Tibial artery (tissue), 4 donors: Measurements from ENCODE around the gene KRT79.

Experiments
- DNase-seq, 2 donors: peaks; one replicate each; pipeline ENCODE4 v3.0.0-alpha.2; 2019
- H3K27ac ChIP-seq, 2 donors: fragments of 200-600 bp; sonication (generic) in 1 of 2; 1 replicate in 1 of 2; 2 replicates in 1 of 2; pipeline ENCODE4 v1.5.1; 2018 to 2019; ENCODE audit warnings: mild to moderate bottlenecking in 1 of 2
- H3K27me3 ChIP-seq, 2 donors: fragments of 200-600 bp; sonication (generic) in 1 of 2; one replicate each; pipeline versions ENCODE4 v1.5.1 to v1.6.0; 2016 to 2019
- H3K36me3 ChIP-seq, 3 donors: fragments of 200-600 bp; sonication (generic) in 2 of 3; one replicate each; pipeline ENCODE4 v1.5.1; 2016 to 2019; ENCODE audit warnings: mild to moderate bottlenecking in 2 of 3
- H3K4me1 ChIP-seq, 4 donors: fragments of 200-600 bp; sonication (generic) in 2 of 4; 1 replicate in 3 of 4; 2 replicates in 1 of 4; pipeline ENCODE4 v1.5.1; 2016 to 2019
- H3K4me3 ChIP-seq, 2 donors: fragments of 200-600 bp; sonication (generic) in 1 of 2; 1 replicate in 1 of 2; 2 replicates in 1 of 2; pipeline ENCODE4 v1.5.1; 2018 to 2019; ENCODE audit warnings: mild to moderate bottlenecking in 2 of 2
- H3K9me3 ChIP-seq, 3 donors: fragments of 200-600 bp; sonication (generic) in 1 of 3; one replicate each; pipeline ENCODE4 v1.5.1; 2016 to 2019
- intact Hi-C: fragments of 100-400 bp; cut with DNase I; formaldehyde crosslinking; loops from one replicate; pipeline ENCODE4 v1.15.0; 2023; ENCODE audit warnings: low total_unique reads
- TF ChIP-seq, protein P1 (sequence below), 2 experiments: fragments of 200-600 bp in 1 of 2; fragments of 450-650 bp in 1 of 2; IDR thresholded peaks; one replicate each; pipeline ENCODE4 v1.5.1; 2017 to 2019; ENCODE audit warnings: antibody characterized with exemption in 2 of 2, mild to moderate bottlenecking in 1 of 2, moderate library complexity in 1 of 2

Gene KRT79

DNA sequence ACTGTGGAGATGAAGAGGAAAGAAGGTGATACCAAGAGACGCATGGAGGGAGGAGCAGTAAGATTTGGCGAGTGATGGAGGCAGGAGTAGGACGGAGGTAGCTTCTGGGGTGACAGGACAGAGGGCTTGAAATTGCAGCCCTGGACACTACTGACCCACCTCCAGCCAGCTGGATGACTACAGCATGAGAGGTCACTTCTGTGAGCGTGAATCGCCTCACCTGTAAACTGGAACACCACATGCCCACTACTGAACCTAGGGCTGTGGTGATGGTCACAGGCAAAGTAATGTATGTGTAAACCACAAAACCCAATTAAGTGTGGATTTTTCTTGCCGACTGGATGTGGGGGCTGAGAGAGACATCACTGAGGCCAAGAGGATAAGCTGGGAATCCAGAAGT lies 13.6 kb downstream of the KRT79 start:
- H3K27ac ChIP-seq = no peak overlapping the region
- DNase-seq = no peak
- H3K9me3 ChIP-seq = no peaks in the 10 kb centered on the region
- intact Hi-C loops = no loop called here
- peaks cover 0 to 10% (median 4%) of the 10 kb centered on the region in 4 donors for H3K4me1 ChIP-seq
- no peak overlapping the region for H3K4me3 ChIP-seq
- peaks cover 0 to 13% of the 10 kb centered on the region in 2 donors for H3K27me3 ChIP-seq
- TF ChIP-seq, protein P1, sequence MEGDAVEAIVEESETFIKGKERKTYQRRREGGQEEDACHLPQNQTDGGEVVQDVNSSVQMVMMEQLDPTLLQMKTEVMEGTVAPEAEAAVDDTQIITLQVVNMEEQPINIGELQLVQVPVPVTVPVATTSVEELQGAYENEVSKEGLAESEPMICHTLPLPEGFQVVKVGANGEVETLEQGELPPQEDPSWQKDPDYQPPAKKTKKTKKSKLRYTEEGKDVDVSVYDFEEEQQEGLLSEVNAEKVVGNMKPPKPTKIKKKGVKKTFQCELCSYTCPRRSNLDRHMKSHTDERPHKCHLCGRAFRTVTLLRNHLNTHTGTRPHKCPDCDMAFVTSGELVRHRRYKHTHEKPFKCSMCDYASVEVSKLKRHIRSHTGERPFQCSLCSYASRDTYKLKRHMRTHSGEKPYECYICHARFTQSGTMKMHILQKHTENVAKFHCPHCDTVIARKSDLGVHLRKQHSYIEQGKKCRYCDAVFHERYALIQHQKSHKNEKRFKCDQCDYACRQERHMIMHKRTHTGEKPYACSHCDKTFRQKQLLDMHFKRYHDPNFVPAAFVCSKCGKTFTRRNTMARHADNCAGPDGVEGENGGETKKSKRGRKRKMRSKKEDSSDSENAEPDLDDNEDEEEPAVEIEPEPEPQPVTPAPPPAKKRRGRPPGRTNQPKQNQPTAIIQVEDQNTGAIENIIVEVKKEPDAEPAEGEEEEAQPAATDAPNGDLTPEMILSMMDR (IDR thresholded peaks at IDR 0.05) = no peak
- H3K36me3 ChIP-seq = no peaks in the 10 kb centered on the region

DNA sequence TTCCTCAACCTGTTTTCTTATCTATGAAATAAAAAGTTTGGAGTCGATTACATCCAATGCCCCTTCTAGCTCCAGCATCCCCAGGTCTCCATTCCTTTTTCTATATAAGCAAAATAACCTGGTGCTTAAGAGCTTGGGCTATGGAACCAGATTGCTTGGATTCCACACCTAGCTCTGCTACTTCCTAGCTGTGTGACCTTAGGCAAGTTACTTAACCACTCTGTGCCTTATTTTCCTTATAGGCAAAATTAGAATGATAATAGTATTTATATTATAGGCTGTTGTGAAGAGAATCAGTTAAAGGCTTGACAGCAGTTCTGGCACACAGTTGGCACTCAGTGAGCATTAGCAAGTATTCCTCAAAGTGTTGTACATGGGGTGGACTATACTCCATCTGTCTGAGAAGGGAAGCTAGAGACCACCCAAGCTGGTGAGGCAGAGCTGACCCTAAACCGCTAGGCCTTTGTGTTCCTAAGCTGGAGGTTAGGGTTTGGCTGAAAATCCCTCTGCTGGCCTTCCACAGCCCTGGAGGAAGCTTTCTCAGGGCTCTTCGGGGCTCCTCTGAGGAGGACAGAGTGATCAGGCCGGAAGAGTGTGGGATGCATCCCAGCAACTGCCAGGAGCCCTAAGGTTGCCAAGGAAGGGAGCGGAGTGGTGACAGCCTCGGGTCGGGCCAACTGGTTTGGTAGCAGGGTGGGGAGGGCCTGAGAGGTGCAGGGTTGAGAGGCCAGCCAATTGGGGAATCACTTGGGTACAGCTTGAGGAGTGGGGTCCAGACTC lies 14.2 kb downstream of the KRT79 start:
- Histone ChIP-seq H3K27me3 (peaks cover 0 to 13% of the 10 kb centered on the region in 2 donors), H3K4me3 (no peak overlapping the region), H3K27ac (no peak overlapping the region), H3K36me3 (no peaks in the 10 kb centered on the region), H3K4me1 (peaks cover 0 to 10% (median 4%) of the 10 kb centered on the region in 4 donors), H3K9me3 (no peaks in the 10 kb centered on the region)
- no peak for DNase-seq
- intact Hi-C loops = no loop called here
- TF ChIP-seq, protein P1 (IDR thresholded peaks at IDR 0.05) = no peak

DNA sequence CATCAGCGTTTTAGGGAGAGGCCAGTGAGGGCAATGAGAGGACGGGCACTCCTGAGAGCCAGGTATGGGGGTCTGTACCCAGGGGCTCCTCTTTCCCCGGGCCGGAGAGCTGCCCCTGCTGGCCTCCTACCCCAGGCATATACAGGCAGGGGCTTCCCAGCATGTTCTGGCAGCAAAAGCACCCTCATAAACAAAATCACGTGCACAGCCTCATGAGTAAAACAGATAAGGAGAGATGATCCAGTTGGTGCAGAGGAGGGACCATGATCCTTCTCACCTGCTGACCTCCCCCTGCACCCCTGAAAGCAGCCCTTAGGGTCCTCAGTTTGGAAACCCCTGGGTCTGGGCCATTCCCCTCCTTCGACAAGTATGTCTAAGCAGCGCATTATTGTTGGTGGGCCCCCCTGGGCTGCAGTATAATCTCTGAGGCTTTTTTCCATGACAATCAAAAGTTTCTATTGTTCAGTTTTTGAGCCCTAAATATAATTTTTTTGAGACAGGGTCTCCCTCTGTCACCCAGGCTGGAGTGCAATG lies 15.2 kb downstream of the KRT79 start:
- intact Hi-C loops = no loop called here
- TF ChIP-seq, protein P1 (IDR thresholded peaks at IDR 0.05) = no peak
- H3K4me1 ChIP-seq = peaks cover 0 to 10% (median 4%) of the 10 kb centered on the region in 4 donors
- peaks cover 0 to 13% of the 10 kb centered on the region in 2 donors for H3K27me3 ChIP-seq
- no peak overlapping the region for H3K4me3 ChIP-seq
- no peak for DNase-seq
- H3K27ac ChIP-seq = no peak overlapping the region
- H3K36me3 ChIP-seq = no peaks in the 10 kb centered on the region
- H3K9me3 ChIP-seq = no peaks in the 10 kb centered on the region

DNA sequence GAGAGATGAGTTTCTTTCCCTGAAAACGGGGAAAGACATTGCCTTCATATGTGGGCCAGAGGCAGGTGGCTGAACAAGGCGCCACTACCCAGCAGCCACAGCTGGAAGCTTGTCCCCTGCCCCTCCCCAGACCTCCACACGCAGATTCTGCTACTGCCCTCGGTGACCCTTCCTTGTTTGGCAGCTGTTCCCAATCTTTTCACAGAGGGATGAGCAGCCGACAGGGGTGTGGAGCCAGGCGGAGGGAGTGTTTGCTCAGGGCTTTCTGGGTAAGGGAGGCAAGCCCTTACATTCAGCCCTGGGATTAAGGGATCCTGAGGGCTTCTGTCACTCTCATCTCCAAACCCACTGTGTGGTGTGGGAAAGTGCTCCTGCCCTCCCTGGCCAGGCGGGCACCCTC lies 15.7 kb downstream of the KRT79 start:
- Histone ChIP-seq H3K27me3 (peaks cover 0 to 13% of the 10 kb centered on the region in 2 donors), H3K36me3 (no peaks in the 10 kb centered on the region), H3K4me3 (no peak overlapping the region), H3K27ac (no peak overlapping the region), H3K9me3 (no peaks in the 10 kb centered on the region), H3K4me1 (peaks cover 0 to 10% (median 4%) of the 10 kb centered on the region in 4 donors)
- TF ChIP-seq, protein P1 (IDR thresholded peaks at IDR 0.05) = no peak
- no peak for DNase-seq
- intact Hi-C loops = no loop called here

DNA sequence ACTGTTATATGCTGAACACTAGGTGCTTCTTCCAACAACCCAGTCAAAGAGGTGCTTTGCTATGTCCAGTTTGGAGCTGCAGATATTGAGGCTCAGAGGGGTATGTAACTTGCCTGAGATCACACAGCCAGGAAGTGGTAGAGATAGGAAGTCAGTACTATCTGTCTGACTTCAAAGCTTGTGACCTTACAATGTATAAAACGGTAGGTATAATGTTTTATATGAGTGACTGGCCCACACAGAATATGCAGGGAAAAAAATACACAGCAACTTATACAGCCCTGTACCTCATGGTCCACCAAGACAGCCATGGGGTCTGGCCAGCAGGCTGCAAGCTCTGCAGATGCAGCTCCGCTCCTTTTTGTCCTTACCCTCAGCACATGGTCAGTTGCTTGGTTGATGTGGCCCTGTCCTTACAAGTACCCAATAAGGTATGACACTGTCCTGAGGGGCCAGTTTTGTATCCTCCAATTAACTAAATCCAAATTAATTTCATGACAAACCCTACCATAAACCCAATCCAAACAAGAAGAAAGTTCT lies 16.3 kb downstream of the KRT79 start:
- Histone ChIP-seq H3K27me3 (peaks cover 0 to 13% of the 10 kb centered on the region in 2 donors), H3K27ac (no peak overlapping the region), H3K4me3 (no peak overlapping the region), H3K9me3 (no peaks in the 10 kb centered on the region), H3K4me1 (peaks cover 0 to 10% (median 4%) of the 10 kb centered on the region in 4 donors), H3K36me3 (no peaks in the 10 kb centered on the region)
- no peak for DNase-seq
- TF ChIP-seq, protein P1 (IDR thresholded peaks at IDR 0.05) = no peak
- intact Hi-C loops = no loop called here
